LHCN-M2 (cell line): ENCODE measurements around the gene LINC00237. TPM values are rescaled to one million over a fixed set of nuclear protein-coding genes. Genes with fewer than 3 reads are reported as not detected.

Experiments
- DNase-seq: peaks from one replicate; pipeline ENCODE4 v3.0.0-alpha.2; 2012; ENCODE audit warnings: low read depth
- total RNA-seq: library from RNA; depleted of rRNA; stranded (reverse); fragments of >200 nt; gene quantifications from 2 replicates; pipeline ENCODE4 v1.2.3, GENCODE V29; 2014

Gene LINC00237
- total RNA-seq, 1 experiment from 2014 or later: not detected

DNA sequence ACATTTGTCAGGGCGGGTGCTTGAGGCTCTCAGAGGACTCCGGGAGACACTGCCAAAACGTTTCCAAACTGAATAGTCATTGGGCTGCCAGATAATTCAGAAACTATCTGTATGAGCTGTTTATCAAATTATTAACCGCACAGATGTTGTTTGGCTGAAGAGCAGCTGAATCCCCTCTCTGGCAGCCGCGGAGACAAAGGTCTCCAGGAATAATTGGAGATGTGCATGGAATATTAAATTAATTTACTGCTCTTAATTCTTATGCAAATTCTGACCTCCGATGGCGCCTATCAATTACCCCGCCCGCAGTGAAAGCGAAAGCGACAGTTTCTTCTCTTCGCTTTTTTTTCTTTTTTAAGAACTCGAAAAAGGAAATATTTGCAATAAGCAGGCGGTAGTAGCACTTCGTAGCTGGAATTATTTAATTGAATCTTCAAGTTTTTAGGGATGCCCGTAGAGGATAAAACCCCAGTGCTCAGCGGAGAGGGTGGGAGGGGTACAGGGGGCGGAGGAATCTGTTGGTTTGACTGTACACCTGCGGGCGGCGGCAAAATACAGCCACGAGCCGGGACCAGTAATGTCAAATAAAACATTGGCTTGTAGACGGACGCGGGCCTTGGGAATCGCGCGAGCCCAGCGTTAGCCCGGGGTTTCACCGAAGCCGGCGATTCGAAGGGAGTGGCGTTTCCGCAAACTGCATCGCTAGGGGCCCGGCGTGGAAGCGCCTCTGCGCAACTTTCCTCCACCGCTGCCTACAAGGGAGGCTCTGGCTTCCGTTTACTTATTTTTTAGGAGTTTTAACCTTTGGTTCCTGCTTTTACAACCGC is 6.2 kb downstream of the LINC00237 start:
- DNase-seq: no peak

DNA sequence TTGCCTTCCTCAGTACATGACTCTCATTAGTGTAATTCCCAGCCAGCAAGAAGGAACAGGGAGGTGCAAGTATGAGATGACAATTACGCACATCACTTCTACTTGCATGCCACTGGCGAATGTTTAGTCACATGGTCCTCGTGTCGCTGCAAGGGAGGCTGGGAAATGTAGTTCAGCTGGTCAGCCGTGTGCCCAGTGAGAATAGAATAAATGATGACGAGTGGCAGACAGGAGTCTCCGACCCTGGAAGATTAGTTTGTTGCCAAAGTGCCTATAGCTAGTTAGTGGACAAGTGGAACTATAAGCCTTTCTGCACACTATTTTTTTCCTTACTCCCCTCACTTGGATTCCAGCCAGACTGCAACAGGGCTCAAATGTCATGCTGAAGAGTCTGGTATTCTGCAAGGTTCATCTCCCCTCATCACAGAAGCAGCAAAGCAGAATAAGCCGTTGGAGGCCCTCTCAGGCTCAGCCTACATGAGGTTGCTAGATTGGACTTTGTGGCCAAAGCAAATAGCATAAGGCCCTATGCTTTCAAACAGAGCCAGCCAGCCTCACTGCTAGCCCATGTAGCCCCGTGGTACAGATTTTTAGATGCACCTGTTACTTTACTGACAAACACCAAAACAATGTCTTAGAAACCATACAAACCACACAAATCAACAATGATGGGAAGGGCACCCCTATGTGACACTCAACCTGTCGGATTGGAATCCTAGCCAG is 9.7 kb downstream of the LINC00237 start:
- peak; percentile 25 for DNase-seq

DNA sequence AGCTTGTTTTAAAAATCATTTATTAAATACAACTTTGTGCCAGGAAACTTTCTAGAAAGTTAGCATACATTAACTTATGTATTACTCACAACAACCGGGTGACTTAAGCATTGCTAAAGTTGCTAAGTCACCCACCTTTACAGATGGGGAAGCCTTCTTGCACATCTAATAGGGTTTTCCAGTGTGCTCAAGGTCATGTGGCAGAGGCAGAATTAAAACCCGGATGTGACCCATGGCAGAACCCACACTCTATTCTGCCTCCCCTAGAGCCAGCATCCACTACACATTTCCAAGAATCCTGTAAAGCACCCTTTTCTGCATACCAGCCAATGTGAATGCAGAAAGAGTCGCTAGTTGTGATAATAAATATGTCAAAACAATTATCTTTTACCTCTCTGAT is 13.4 kb downstream of the LINC00237 start:
- no peak for DNase-seq

DNA sequence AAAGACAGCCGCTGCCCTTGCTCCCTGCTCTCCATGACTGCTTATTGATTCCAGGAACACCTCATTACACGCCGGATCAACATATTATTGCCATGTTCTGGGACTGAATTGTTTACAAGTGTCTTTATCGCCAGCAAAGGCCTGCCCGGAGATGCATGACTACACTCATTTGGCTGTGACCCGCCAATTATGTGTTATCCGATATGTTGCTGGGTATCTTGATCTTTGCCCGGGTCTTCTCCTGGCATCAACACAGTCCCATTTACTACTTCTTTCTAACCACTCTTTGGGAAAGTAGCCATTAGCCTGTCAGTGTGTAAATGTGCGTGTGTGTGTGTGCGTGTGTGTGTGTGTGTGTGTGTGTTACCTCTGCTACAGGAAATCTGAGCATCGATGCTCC is 15.4 kb downstream of the LINC00237 start:
- DNase-seq: no peak

DNA sequence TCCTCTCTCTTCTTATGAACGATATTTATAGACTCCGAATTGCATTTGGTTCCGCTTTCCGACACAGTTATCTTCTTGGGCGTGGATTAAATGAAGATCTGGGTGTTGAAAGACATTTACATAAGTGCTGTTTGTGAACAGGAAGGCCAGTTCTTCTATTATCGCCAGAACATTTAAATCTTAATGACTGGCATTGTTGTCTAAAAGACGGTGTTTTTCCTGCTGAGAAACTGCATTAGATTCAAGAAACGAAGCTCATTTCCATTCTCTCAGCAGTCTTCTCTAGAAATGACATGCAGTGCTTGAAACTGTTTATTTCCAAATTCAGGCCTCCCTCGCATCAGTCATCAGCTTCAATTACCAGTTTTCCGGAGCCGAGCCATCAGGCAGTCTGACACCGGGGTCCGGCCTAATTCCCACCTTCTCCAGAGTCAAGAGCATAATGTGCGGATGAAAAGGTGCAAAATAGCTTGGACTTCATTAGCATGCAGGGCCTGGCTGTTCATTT is 16.0 kb downstream of the LINC00237 start:
- no peak for DNase-seq

DNA sequence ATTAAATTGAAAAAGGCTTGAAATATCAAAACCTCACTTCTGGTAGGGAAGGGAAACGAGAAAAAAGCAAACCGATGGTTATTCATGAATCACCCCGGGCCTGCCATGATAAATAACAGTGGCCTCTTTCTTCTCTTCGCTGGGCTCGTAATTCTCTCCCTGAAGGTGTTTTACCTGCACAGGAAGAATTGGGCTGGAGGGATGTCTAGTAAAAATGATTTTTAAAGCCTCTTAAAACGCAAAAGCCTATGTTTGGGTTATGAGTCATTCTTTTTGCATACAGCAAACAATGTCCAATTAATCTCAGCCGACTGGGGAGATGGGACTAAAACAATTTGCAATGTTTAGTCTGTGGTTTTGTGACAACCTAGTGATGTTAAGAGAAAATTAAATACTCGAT is 16.8 kb downstream of the LINC00237 start:
- DNase-seq: no peak

DNA sequence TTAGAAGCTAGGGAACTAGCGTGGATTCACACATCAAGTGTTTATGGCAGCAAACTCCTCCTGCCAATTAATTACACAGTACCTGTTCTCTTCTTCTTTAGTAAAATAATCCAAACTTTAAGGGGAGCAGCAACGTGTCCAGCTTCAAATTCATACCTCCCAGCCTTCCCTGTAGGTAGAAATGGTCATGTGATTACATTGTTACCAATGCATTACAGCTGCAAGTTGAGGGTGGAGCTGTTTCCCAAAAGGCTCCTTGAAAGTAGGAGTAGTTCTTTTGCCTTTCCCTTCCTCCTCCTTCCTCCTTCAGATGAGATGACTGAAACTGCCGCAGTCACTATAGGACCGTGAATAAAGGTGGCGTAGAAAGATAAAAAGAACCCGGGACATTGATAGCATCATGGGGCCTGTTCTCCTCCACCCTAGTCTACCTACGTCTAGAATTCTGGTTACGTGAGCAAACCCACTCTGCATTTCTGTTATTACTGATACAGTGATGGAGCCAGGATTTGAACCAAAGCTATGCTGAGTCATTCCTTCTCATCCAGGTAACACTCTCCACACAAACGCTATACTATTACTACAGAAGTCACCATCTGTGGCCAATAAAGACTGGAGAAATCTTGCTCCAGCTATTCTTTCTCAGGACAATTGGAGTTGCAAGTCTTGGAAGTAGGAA is 18.2 kb downstream of the LINC00237 start:
- DNase-seq: no peak

DNA sequence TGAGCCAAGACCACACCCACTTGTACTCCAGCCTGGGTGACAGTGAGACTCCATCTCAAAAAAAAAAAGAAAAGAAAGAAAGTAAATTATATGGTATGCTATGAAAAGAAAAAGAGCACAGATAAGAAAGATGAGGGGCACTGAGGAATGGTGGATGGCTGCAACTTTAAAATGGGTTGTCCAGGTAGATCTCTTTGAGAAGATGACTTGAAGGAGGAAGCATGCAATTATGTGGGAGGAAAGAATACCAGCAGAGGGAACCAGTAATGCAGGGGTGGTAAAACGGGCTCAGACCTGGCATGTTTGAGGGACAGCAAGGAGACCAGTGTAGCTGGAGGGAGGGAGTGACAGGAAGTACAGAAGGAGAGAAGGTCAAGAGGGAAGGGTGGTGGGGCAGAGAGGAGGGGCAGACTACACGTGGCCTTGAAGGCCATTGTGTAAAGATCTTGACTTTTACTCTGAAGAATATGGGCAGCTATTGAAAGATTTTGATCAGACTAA is 22.3 kb downstream of the LINC00237 start:
- DNase-seq: no peak

DNA sequence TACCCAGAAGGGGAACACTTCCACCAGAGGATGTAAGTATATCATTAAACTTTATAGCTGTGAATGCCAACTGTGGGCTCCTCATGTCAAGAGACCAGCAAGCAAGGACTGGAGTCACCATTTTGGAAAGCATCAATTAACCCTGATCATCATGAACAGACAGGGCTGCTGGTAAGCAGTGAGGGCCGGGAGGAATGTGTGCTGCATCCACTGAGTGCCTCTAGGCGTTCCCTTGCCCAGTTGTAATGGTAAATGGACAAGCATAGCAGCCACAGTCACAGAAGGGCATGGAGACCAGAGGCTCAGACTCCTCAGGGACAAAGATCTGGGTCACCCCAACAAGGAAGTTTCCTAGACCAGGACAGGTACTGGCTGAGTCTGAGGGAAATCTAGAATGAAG is 23.6 kb downstream of the LINC00237 start:
- DNase-seq: no peak

DNA sequence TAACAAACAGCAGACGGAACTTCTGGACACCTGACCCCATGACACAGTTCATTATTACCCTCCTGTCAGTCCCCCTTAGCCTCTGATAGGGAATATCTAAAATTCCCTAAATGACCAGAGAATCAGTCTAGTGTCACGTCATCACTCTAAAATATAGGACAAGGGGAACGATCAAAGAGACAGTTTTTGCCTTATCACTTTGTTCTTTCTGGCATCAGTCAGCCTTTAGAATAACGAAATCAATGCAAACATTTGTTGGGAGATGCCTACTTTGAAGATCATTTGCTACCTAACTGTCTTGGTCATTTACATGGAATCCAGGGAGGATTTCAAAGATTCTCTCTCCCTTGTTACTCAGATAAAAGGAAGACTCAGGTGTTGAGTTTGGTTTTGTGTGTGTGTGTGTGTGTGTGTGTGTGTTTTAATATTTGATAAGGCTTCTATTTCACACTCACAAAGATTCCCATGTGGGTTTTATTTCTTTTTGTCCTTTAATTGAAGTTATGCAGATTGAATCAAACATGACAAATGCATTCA is 28.3 kb downstream of the LINC00237 start:
- no peak for DNase-seq

DNA sequence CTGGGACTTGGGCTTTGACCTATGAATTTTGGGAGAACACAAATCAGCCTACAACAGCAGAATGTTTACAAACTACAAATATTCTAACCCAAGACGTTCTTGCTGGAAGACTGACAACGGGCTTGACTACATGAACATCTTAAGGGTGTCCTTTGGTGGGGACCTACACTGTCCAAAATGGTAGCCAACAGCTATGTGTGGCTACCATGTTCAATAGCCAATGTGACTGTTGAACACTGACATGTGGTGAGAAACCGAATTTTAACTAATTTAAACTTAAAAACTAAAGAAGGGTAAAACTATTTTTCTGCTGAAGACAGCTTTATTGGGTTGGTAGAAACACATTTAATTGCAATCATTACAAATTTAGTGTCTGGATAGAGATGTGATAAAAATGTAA is 30.1 kb downstream of the LINC00237 start:
- no peak for DNase-seq

DNA sequence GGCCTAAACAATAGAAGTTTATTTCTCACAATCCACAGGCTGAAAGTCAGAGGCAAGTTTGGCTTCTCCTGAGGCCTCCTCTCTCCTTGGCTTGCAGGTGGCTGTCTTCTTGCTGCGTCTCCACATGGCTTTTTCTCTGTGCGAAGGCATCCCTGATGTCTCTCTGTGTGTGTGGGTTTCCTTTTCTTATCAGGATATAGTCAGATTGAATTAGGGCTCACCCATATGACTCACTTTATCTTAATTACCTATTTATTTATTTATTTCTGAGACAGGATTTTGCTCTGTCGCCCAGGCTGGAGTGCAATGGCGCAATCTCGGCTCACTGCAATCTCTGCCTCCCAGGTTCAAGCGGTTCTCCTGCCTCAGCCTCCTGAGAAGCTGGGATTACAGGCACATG is 30.7 kb downstream of the LINC00237 start:
- no peak for DNase-seq

DNA sequence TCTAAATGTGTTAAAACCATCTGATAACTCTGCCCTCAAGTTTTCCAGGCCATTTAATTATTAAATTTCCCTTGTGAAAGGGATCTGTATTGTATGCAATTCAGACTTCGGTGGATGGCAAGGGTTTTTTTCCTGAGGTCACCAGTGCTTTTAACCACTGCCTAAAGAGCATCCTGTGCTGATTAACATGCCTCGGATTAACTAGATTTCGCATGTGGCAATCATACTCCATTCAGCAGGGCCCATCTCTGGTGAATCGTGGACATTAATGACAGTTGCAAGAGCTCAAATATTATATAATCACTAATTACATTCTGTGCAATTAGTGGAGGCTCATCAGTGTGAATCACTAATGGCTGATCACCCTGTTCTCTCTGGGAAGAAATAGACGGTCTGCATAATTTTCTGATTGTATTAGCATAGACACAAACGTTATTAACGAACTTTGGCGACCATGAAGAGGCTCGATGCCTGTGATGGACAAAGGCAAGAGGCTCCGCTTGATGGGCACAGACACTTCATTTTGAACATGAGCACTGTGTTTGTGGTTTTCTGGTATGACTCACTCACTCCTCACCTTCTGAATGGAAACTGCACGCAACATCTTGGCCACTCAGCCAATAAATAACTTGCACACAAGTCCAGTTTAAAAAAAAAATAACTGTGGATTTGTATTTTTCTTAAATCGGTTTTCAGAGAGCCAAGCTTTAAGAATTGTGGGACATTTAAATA is 31.4 kb downstream of the LINC00237 start:
- peak; percentile 60 for DNase-seq

DNA sequence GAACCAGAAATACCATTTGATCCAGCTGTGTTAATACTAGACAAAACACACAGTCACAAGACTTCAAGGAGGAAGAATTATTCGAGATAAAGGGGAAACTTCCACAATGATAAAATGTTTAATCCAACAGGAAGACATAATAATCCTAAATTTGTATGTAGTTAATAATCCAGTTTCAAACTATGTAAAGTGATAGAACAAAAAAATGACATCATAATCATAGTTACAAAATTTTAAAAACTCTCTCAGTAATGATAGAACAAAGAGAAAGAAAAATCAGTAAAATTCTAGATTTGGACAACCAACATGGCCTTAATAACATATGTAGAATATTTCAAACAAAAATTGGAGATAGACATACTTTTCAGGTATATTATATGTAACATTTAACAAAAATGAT is 38.9 kb downstream of the LINC00237 start:
- no peak for DNase-seq

DNA sequence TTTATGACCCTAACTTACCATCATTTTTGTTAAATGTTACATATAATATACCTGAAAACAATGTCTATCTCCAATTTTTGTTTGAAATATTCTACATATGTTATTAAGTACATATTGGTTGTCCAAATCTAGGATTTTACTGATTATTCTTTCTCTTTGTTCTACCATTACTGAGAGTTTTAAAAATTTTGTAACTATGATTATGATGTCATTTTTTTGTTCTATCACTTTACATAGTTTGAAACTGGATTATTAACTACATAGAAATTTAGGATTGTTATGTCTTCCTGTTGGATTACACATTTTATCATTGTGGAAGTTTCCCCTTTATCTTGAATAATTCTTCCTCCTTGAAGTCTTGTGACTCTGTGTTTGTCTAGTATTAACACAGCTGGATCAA is 41.2 kb downstream of the LINC00237 start:
- DNase-seq: no peak

DNA sequence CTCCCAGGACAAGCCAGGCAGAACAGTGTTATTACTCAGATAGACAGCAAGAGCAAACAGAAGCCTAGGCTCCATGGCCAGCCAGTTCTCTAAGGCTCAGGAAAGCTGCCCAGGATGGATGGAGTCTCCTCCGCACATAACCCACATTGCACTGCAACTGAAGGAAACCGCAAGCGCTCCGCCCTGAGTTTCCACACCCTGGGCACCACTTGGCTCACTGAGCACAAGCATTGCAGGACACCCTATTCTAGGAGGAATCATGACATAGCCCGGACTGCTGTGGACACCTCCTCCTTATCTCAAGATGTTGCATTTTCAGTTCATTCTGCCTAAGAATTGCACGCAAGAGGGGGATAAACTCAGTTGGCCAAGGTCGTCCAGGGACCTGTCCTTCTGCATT is 42.9 kb downstream of the LINC00237 start:
- no peak for DNase-seq

DNA sequence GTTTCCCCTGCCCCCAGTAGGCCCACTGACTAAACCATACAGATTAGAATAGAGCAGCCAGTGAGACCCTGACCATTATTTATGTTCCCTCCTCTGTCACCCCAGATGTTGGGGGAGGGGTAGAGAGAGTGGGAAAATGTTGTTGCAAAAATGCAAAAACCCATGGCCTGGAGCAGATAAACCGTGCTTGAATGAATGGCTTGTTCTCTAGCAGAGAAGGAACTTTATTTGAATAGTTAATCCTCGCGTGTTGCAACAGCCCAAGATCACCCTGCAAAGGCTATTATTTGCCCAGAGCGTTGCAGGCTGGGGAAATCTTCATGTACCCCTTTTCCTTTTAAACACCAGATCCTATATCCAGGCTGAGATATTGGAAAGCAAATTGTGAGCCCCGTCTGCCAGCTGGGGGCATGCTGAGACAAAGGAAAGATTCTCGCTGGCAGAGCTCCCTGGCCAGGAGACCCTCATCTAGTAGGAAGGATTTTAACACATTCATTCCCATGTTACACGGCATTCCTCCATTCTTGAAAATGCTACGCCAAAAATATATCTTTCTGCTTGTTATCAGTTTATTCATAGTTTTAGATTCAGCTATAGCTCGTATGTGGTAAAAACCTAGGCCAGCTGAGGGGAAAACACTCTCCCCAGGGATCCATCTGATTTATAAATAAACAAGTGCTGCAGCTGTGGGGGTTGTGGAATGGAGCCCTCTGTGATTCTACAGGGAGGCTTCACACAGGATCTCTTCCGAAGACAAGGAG is 53.0 kb downstream of the LINC00237 start:
- DNase-seq: no peak

DNA sequence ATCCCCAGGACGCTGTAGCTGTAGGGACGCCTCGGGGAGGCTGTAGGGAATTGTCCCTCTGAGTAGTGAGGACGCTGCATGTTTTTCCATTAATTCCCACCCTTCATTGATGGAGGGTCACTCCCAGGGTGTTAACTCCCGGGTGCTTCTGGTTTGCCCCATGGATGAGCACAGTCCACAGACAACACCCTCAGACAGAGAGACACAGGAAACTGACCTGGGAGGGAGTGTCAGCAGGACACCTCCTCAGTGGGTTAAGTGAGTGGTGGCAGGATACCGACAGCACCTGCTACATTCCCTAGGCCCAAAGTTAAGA is 53.5 kb downstream of the LINC00237 start:
- DNase-seq: no peak

DNA sequence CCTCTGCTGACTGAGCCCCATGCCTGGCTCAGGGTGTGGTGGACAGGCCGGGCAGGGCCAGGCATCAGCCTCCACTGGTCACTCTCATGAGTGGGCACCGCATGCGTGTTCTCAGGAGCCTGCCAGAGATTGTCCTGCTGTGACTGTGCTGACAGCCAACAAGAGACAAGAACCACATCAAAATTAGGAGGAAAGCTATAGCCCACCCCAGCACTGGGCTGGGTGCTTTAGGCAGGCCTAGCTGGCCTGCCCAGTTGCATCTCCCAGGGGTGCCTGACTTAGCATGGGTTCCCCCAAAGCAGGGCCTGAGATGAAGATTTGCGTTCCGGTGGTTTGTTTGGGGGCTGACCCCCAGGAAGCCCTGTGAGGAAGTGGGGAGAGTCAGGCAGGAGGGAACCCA is 53.9 kb downstream of the LINC00237 start:
- DNase-seq: no peak

DNA sequence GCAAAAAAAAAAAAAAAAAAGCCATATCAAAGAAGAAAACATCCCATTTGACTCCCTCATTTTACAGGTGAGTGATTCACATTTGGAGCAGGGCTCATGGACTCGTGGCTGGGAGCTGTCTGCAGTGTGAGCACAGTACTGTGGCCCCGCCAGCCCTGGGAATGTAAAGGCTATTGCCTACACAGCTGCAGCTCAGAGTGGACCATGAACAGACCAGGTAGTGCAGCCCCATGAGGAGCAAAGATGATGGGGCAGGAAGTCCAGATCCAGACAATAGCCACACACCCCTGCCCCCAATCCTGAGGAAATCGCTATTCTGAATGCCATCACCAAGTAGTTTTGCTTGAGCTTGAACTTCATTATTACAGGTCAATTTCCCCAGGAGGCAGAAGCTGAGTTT is 55.4 kb downstream of the LINC00237 start:
- no peak for DNase-seq
